HG03565 (cell line): ENCODE results near the gene COPS7A.
A peak's percentile ranks its signal among the peaks of the same experiment; 100 is the strongest.

ENCODE experiments used
- ATAC-seq: cut with Tn5 transposase; IDR thresholded peaks from one replicate; pipeline ENCODE4 v1.9.1; 2021; ENCODE audit warnings: mild to moderate bottlenecking, moderate library complexity; ENCODE audit not compliant: unreplicated experiment

Gene COPS7A

DNA sequence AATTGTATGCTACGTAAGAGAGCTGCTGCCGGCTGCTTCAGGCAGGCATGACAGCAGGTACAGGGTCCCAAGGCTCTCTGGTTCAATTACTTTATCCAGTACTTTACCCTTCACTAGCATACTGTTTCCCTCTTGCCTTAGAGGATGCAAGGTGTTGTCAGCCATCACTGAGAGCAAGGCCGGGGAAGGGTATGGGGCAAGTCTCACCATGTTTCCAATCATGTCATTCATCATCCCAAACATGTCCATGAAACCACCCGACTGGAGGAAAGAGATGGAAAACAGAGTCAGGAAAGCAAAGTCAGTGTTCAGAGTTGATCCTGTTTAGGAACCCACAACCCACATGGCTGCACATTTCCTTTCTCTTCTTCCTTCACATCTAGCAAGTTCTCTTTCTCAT, 26.7 kb downstream of the COPS7A start:
- ATAC-seq: no peak

GRCh38 chr12:6751767-6752166, 27.9 kb downstream of the COPS7A start:
- no peak for ATAC-seq

DNA sequence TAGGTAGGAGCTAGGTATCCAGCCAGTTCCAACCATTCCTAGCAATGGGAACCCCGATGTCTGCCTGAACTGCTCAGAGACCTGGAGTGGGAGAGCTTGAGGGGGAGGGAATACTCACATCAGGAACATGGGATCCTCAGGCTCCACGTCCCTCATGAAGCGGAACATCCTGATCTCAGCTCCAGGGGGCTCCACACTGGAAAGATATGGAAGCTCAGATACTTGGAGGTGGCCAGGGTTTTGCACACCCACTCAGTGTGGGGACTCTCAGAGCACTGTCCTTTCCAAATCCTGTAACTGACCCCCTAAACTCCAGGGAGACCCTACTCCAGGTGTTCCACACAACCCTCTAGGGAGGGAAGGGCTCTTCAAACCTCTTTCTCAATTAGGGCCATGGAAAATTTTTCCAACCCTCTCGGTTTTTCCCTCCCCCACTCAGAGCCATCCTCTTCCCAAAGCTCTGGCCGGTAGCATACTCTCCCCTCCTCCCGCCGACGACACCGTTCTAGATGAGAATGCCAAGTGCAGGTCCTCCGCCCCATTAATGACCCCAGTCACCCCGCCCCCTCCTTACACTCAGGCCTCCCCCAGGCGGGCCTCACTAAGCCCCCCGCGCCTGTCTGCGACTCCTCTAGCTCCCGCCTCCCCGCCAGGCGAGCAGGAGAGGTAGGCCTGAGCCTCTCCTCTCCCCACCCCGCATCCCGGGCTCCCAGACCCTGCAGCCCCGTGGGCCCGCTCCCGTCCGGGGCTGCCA, 28.5 kb downstream of the COPS7A start:
- no peak for ATAC-seq

GRCh38 chr12:6752921-6753771, 29.3 kb downstream of the COPS7A start, which contains the start of gene MLF2:
TSS of gene MLF2 (minus strand) at chr12:6753141. CDS start at chr12:6752334, 807 bp downstream.
- peak; percentile 87 for ATAC-seq

GRCh38 chr12:6753772-6754356, 30.0 kb downstream of the COPS7A start:
- no peak for ATAC-seq

GRCh38 chr12:6754411-6754810, 30.6 kb downstream of the COPS7A start:
- no peak for ATAC-seq

DNA sequence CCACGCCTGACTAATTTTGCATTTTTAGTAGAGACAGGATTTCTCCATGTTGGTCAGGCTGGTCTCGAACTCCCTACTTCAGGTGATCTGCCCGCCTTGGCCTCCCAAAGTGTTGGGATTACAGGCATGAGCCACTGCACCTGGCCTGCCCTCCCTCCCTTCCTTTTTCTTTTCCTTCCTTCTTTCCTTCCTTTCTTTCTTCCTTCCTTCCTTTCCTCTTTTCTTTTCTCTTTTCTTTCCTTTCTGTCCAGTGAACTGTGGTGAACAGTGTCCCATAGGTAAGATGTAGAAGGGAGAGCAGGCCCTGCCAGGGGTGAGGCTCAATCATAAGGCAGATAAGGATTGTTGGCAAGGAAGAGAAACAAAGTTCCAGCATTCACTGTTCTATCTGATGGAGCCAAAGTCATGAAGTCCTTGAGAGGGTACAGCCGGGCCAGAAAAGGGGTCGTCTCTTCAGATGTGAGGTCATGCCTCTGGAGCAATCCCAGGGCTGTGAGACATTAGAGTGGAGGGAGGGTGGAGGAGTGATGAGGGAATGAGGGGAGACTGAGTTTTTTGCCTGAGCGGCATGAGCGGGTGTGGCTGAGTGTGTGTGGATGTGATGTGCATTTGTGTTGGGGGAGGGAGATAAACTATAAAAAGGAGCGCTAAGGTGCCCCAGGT, 33.3 kb downstream of the COPS7A start:
- ATAC-seq: no peak

- ATAC-seq: no peak
Measured at GRCh38 chr12:6758506-6759095, 34.8 kb downstream of the COPS7A start.

- no peak for ATAC-seq
Measured at GRCh38 chr12:6759741-6760140, 35.9 kb downstream of the COPS7A start.

DNA sequence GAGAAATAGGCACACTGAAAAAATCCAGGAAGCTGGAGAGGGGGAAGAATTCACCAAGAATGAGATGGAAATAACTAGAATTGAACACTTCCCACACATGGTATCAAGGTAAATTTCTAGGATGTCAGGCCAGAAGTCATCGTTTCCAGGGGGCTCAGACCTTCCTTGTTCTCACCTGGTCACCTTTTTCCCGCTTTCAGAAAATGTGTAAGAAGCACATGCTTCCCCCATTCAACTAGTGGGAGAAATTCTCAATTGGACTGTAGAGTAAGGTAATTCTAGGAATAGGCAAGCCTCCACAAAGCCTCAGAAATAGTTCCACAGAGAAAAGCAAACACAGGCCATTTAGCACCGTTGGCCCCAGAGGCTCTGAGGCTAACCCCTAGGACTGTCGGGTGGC, 39.5 kb downstream of the COPS7A start:
- no peak for ATAC-seq

DNA sequence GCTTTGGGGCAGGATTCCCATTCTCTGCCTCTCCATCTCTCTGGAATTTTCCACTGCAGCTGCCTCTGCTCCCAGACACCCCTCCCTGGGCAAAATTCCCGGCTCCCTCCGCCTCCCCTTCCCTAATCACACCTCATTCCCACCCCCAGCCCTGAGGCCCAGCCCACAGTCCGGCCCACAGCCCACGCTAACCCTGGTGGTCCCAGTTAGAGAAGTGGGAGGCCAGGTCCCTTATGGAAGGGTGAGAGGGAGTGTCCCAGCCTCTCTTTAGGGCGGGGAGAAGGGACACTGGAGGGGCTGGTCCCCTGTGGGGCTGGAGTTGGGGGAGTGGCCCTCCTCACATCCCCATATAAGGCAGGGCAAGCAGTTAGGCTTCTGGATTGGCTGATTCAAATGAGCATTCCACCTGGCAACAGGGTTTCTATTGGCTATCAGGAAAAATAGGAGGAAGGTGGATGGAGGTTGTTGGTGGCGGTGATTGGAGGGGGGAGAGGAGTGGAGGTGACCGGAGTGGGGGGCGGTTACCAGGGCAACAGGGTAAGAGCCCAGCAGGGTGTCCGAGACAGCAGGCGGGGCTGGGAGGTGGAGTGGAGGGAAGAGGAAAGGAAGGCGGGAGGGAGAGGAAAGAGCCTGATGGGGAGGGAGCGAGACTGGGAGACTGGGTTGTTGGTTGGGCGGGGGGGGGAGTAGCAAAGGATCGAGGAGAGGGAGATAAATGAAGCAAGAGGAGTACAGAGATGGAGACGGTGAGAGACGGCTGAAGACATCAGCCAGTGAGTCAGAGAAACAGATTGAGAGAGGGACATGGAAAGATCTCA, 40.4 kb downstream of the COPS7A start:
- ATAC-seq: peak; percentile 86

- ATAC-seq: no peak
Measured at GRCh38 chr12:6765048-6765633, 41.3 kb downstream of the COPS7A start.

DNA sequence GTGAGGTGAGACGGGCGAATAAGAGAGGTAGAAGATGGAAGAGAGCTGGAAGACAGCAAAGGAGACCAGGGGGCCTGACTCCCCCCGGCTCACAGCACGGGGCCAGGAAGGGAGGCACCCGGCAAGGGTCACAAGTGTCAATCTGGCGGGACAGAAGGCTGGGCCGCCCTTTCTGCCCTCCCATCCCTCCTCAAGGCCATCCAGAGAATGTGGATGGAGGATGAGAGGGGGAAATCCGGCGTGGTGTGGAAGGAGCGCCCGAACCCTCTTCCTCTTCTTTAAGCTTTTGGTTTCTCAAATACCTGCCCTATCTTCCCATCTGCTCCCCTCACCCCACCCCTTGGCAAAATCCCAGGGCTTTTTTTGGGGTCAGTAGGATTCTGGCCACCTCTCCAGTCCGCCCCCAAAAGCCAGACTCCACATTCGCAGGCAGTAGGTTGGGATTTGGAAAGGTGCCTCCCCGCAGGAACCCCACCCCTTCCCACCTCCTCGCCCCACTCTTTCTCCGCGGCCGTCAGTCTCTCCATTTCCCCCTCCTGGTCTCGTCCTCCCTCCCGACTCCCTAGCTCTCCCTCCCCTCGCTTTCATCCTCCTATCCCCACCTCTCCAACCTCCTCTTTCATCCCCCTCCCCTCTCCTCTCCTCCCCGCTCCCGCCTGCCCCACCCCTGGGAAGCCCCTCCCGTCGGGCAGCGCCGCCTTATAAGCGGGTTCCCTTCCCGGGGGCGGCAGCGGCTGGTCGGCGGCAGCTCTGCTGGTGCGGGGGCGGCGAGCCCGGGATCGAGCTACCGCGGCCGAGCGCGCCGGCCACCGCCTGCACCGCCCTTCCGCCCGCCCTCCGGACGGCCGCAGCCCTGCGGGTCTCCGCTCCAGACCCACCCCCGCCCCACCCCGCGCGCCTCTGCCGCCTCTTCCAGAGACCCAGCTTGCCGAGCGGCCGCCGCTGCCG, 42.1 kb downstream of the COPS7A start, which contains the start of gene PTMS:
PTMS (plus strand) TSS at position 730 of the 948 bp plus-strand sequence. CDS start 343 bp downstream, outside the sequence.
- ATAC-seq: no peak

DNA sequence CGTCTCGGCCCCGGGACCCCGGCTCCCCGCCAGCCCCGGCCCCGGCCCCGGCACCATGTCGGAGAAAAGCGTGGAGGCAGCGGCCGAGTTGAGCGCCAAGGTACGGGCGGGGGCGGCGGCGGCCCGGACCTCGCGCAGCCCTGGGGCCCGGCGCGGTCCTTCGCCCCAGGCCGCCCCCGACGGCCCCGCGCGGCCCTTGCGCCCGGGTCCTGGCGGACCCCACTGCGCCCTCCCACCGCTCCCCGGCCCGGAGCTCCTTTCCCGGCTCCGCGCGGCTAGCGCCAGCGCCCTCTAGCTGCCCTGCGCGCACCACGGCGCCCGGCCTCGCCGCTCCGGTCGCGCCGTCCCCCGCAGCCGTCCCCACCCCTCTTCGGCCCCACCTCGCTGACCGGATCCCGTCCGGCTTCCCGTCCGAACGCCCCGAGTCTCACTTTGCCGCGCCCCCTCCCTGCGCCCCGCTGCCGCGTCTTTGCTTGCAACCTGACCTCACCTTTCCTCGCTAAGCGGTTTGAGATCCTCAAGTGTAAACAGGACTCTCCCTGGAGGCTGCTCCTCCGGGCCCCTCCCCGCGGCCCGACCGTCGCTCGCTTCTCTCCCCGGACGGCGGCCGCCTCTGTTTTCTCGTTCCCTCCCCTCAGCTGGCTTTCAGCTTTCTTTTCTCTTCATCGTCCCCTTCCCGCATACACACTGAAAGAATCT, 43.0 kb downstream of the COPS7A start:
- ATAC-seq: peak; percentile 30

DNA sequence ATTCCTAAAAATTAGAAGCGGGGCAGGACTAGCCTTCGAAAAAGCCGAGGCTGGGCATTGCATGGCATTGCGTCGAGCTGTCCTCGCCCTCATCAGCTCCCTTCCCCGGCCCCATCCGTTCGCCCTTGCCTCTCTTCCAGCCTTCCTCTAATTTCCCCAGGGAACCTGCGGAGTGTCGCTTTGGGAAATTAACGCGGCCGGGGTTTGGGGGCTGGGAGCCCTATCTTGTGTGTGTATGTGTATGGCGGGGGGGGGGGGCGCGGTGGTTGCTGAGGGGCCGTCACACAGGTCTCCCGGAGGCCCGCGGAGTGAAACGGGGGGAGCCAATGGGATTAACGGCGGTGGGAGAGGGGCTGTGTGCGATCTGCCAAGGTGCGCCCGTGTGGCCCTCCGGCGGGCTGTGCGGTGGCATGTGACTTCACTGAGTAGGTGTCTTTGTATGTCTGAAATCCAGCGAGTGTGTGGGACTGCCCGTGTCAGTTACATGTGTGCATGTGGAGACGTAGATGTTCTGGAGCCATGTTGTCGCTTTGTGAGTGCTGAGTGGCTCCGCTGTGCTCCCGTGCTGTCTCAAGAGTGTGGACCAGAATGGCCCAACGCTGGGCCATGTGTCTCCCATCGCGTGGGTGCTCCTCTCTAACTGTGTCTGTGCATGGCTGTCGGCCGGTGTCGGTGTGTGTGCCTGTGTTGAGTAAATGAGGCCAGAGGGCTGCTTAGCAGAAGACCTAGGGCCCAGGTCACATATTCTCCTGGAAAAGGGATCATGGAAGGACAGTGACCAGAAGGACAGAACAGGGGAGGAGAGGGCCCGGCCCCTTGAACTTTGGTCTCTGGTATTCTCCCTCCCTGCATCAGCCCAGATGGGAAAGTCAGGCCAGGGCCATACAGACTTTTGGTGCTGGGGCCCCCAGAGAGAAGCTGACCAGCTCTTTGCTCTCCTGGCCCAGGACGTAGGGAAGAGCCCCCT, 43.8 kb downstream of the COPS7A start:
- no peak for ATAC-seq

DNA sequence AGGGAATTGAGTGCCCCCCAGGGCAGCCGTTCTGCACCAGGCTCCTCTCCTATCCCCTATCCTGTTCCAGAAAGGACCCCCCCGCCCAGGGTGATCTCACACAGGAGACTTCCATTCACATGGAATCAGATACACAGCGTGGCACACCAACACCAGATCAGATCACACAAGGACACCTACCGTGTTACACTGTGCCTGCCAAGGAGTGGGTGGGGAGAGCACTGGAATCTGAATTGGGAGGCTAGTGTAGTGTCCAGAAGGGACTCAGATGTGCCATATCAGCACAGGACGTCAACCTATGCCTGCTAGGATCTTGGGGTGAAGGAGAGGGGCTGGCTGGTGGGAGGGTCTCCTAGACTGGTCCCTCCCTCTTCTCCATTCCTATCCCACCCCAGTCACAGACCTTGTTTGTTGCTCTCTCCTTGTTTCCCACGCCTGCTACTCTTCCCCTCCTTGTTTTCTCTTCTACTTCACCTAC, 44.6 kb downstream of the COPS7A start:
- no peak for ATAC-seq
